ENCODE results near the gene DDX42. TPM values are rescaled to one million over a fixed set of nuclear protein-coding genes. Genes with fewer than 3 reads are reported as not detected.

Gene DDX42
- total and polyA plus RNA-seq, 2 donors (not counting 1 experiment from before 2014, with no cell fraction given), result 61.6 to 170 TPM

DNA sequence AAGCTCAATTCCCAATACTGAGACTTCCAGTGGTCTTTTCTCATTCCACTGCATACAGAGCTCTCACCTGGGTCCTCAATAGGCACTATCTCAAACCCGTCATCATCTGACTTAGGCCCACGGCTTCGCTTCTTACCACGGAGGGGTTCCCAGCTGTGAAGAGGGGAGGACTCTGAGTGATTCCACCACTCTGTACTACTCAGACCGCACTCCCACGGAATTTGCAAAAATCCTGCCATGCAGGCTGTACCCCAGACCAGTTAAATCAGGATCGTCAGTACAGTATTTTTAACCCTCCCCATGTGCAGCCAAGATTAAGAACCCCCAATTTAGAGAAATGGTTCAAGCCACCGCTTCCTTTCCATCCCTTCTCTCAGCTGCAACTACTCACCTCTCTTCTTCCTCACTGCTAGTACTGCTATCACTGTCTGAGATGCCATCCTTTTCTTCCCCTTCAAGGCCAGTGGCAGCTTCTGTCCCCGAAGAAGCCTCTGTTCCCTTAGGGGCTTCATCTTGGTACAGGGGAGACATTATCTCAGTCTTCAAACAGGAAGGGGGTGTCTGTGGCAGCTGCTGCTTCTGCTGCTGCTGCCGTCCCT lies 47.1 kb downstream of the DDX42 start:
- Histone ChIP-seq H3K9ac (ENCODE audit: low read length) (no peak overlapping the region), H2AFZ (ENCODE audit: insufficient read depth, low read depth, low read length, poor library complexity, severe bottlenecking) (no peak overlapping the region), H4K20me1 (ENCODE audit: control insufficient read depth, insufficient read depth, low read length, poor library complexity, severe bottlenecking) (no peaks in the 10 kb centered on the region), H3K4me3 (ENCODE audit: control extremely low read depth in 1 of 5, extremely low read depth in 1 of 5, insufficient read depth in 1 of 5, low read depth in 2 of 5, low read length in 4 of 5) (no peak overlapping the region), H3K36me3 (replicated peaks in 1 of 2; ENCODE audit: control extremely low read depth in 1 of 2, control insufficient read depth in 1 of 2, extremely low read depth in 1 of 2, insufficient read depth in 2 of 2, low read length in 1 of 2) (peaks cover 4 to 95% of the 10 kb centered on the region in 2 experiments), H3K9me3 (ENCODE audit: control extremely low read depth in 1 of 3, control insufficient read depth in 2 of 3, insufficient read depth in 1 of 3, low read length in 2 of 3) (no peaks in the 10 kb centered on the region), H3K4me2 (replicated peaks; ENCODE audit: low read depth, low read length, poor library complexity, severe bottlenecking) (peak overlapping the region; percentile 17), H3K27me3 (replicated peaks in 1 of 4; ENCODE audit: control extremely low read depth in 1 of 4, control insufficient read depth in 3 of 4, insufficient read depth in 4 of 4, low read length in 3 of 4) (no peaks in the 10 kb centered on the region), H3K4me1 (ENCODE audit: control insufficient read depth in 2 of 2, insufficient read depth in 2 of 2, low read length in 2 of 2) (peaks cover 28 to 39% of the 10 kb centered on the region in 2 donors), H3K27ac (ENCODE audit: low read length in 2 of 2) (peak overlapping the region in 1 of 2 donors; percentile 50), H3K79me2 (ENCODE audit: control insufficient read depth, insufficient read depth, low read length) (peaks cover 22% of the 10 kb centered on the region)
- Mint-ChIP-seq H3K4me1 (peaks cover 42% of the 10 kb centered on the region), H3K27ac (peak overlapping the region; percentile 57), H3K27me3 (no peaks in the 10 kb centered on the region), H3K4me3 (no peak overlapping the region), H3K9me3 (ENCODE audit: insufficient read depth) (no peaks in the 10 kb centered on the region)
- intact Hi-C loops (cut with micrococcal nuclease), result no loop called here
- ChIA-PET POLR2A (no interaction called here), CTCF (no interaction called here)
- TF ChIP-seq, protein P1, sequence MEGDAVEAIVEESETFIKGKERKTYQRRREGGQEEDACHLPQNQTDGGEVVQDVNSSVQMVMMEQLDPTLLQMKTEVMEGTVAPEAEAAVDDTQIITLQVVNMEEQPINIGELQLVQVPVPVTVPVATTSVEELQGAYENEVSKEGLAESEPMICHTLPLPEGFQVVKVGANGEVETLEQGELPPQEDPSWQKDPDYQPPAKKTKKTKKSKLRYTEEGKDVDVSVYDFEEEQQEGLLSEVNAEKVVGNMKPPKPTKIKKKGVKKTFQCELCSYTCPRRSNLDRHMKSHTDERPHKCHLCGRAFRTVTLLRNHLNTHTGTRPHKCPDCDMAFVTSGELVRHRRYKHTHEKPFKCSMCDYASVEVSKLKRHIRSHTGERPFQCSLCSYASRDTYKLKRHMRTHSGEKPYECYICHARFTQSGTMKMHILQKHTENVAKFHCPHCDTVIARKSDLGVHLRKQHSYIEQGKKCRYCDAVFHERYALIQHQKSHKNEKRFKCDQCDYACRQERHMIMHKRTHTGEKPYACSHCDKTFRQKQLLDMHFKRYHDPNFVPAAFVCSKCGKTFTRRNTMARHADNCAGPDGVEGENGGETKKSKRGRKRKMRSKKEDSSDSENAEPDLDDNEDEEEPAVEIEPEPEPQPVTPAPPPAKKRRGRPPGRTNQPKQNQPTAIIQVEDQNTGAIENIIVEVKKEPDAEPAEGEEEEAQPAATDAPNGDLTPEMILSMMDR (IDR thresholded peaks at IDR 0.05), result no peak
- TF ChIP-seq EZH2 (IDR thresholded peaks at IDR 0.05; ENCODE audit: borderline replicate concordance, insufficient read depth, low read depth, low read length, poor library complexity, severe bottlenecking), result no peak
- 85% methylated on average over 5 of the region's 10 CpGs for WGBS (ENCODE audit: insufficient coverage)
- ATAC-seq (ENCODE audit: low read depth), result no peak
- DNase-seq, result no peak

DNA sequence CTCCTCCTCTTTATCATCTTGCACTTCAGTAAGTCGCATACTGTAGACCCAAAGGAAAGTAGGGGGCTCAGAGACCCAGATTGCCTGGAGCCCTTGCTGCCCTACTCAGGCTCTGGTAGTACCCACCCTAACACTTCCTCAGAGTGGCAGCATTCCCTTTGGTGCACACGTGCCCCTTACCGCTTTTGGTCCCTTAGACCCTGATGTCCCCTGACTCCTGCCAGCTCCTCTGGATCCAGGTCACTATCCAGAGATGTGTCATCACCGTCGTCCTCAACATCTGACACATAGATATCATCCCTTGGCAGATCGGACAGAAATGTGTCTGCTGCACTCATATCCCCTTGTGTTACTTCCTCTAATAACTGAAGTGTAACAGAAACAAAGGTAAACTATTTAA lies 47.8 kb downstream of the DDX42 start:
- CTCF ChIA-PET, result no interaction called here
- Histone ChIP-seq H3K27me3 (replicated peaks in 1 of 4; ENCODE audit: control extremely low read depth in 1 of 4, control insufficient read depth in 3 of 4, insufficient read depth in 4 of 4, low read length in 3 of 4) (no peaks in the 10 kb centered on the region), H3K36me3 (replicated peaks in 1 of 2; ENCODE audit: control extremely low read depth in 1 of 2, control insufficient read depth in 1 of 2, extremely low read depth in 1 of 2, insufficient read depth in 2 of 2, low read length in 1 of 2) (peaks cover 4 to 88% of the 10 kb centered on the region in 2 experiments), H3K79me2 (ENCODE audit: control insufficient read depth, insufficient read depth, low read length) (peaks cover 29% of the 10 kb centered on the region), H3K9ac (ENCODE audit: low read length) (no peak overlapping the region), H3K4me1 (ENCODE audit: control insufficient read depth in 2 of 2, insufficient read depth in 2 of 2, low read length in 2 of 2) (peaks cover 32 to 45% of the 10 kb centered on the region in 2 donors), H4K20me1 (ENCODE audit: control insufficient read depth, insufficient read depth, low read length, poor library complexity, severe bottlenecking) (no peaks in the 10 kb centered on the region), H3K9me3 (ENCODE audit: control extremely low read depth in 1 of 3, control insufficient read depth in 2 of 3, insufficient read depth in 1 of 3, low read length in 2 of 3) (no peaks in the 10 kb centered on the region), H3K27ac (ENCODE audit: low read length in 2 of 2) (peak overlapping the region in 1 of 2 donors; percentile 50), H3K4me2 (replicated peaks; ENCODE audit: low read depth, low read length, poor library complexity, severe bottlenecking) (peak overlapping the region; percentile 17), H3K4me3 (ENCODE audit: control extremely low read depth in 1 of 5, extremely low read depth in 1 of 5, insufficient read depth in 1 of 5, low read depth in 2 of 5, low read length in 4 of 5) (no peak overlapping the region), H2AFZ (ENCODE audit: insufficient read depth, low read depth, low read length, poor library complexity, severe bottlenecking) (no peak overlapping the region)
- Mint-ChIP-seq H3K27me3 (no peaks in the 10 kb centered on the region), H3K27ac (peak overlapping the region; percentile 80), H3K4me1 (peaks cover 49% of the 10 kb centered on the region), H3K4me3 (no peak overlapping the region), H3K9me3 (ENCODE audit: insufficient read depth) (no peaks in the 10 kb centered on the region)
- DNase-seq (no peak), ATAC-seq (ENCODE audit: low read depth) (no peak)
- intact Hi-C loops (cut with micrococcal nuclease), result no loop called here
- 81% methylated on average over 2 of the region's 6 CpGs for WGBS (ENCODE audit: insufficient coverage)
- TF ChIP-seq, protein P1 (IDR thresholded peaks at IDR 0.05), result no peak
- TF ChIP-seq EZH2 (IDR thresholded peaks at IDR 0.05; ENCODE audit: borderline replicate concordance, insufficient read depth, low read depth, low read length, poor library complexity, severe bottlenecking), result no peak
- POLR2A ChIA-PET, result interaction anchor here (0.7 kb wide), 1 partner anchor 183 kb away, joined by 3 read pairs; no protein-coding TSS in a partner anchor
